WTC11 (cell line): ENCODE measurements around the gene PDGFRB. TPM values are rescaled to one million over a fixed set of nuclear protein-coding genes. Genes with fewer than 3 reads are reported as not detected.

Experiments used
- ATAC-seq: fragments of 200-7000 bp; cut with Tn5 transposase; 2 replicates; pipeline ENCODE4 v1.10.0; 2021; ENCODE audit warnings: mild to moderate bottlenecking, moderate library complexity
- CTCF ChIA-PET: fragments of 300-600 bp; sonication (Branson Sonifier 250); formaldehyde crosslinking; loops from one replicate; lab custom pipeline; 2021; ENCODE audit warnings: antibody characterized with exemption; lab: Charles Lee
- POLR2A ChIA-PET: fragments of 350-600 bp; sonication (Branson Sonifier 250); formaldehyde crosslinking; loops from one replicate; lab custom pipeline; 2021; ENCODE audit warnings: antibody characterized with exemption; lab: Charles Lee
- DNase-seq: peaks from one replicate; pipeline ENCODE4 v3.0.0; 2021; ENCODE audit warnings: low spot score
- H3K27ac Mint-ChIP-seq: 2 replicates; pipeline ENCODE4 v1.8.0; 2021; ENCODE audit warnings: mixed read lengths
- H3K27me3 Mint-ChIP-seq: 2 replicates; pipeline ENCODE4 v1.8.0; 2021; ENCODE audit warnings: low read depth, mild to moderate bottlenecking, moderate library complexity, mixed read lengths
- H3K36me3 Mint-ChIP-seq: 2 replicates; pipeline ENCODE4 v1.8.0; 2021; ENCODE audit warnings: mixed read lengths
- H3K4me1 Mint-ChIP-seq: 2 replicates; pipeline ENCODE4 v1.8.0; 2022; ENCODE audit warnings: mixed read lengths
- H3K4me3 Mint-ChIP-seq: 2 replicates; pipeline ENCODE4 v1.8.0; 2021; ENCODE audit warnings: mild to moderate bottlenecking, moderate library complexity, mixed read lengths
- H3K9me3 Mint-ChIP-seq: 2 replicates; pipeline ENCODE4 v1.8.0; 2021; ENCODE audit warnings: mixed read lengths
- AR ChIP-seq: fragments of 250-450 bp; sonication (Bioruptor Pico); IDR thresholded peaks from 2 replicates; pipeline ENCODE4 v1.9.0; 2021; ENCODE audit warnings: mild to moderate bottlenecking
- ATF3 ChIP-seq: sonication (generic); formaldehyde crosslinking; conservative IDR thresholded peaks from 2 replicates; pipeline ENCODE4 v1.8.1; 2022; ENCODE audit warnings: mild to moderate bottlenecking, missing genetic modification reagents
- E2F1 ChIP-seq: sonication (generic); formaldehyde crosslinking; IDR thresholded peaks from 2 replicates; pipeline ENCODE4 v1.8.0; 2022; ENCODE audit warnings: mild to moderate bottlenecking, missing genetic modification reagents
- ESRRA ChIP-seq: sonication (generic); formaldehyde crosslinking; IDR thresholded peaks from 2 replicates; pipeline ENCODE4 v1.8.1; 2022; ENCODE audit warnings: mild to moderate bottlenecking, missing genetic modification reagents, borderline replicate concordance
- ETV6 ChIP-seq: sonication (generic); formaldehyde crosslinking; IDR thresholded peaks from 2 replicates; pipeline ENCODE4 v1.8.1; 2022; ENCODE audit warnings: mild to moderate bottlenecking, missing genetic modification reagents
- FOXP1 ChIP-seq: sonication (generic); formaldehyde crosslinking; IDR thresholded peaks from 2 replicates; pipeline ENCODE4 v1.8.0; 2022; ENCODE audit warnings: missing genetic modification reagents, mild to moderate bottlenecking, moderate library complexity, borderline replicate concordance
- GRHL2 ChIP-seq: fragments of 250-450 bp; sonication (Bioruptor Pico); IDR thresholded peaks from 2 replicates; pipeline ENCODE4 v1.8.0; 2022; ENCODE audit warnings: mild to moderate bottlenecking, moderate library complexity; ENCODE audit not compliant: insufficient replicate concordance, severe bottlenecking
- HMGXB4 ChIP-seq: sonication (generic); formaldehyde crosslinking; IDR thresholded peaks from 2 replicates; pipeline ENCODE4 v1.8.1; 2023; ENCODE audit warnings: mild to moderate bottlenecking, moderate library complexity, missing genetic modification reagents
- MXD4 ChIP-seq: fragments of 250-450 bp; sonication (Bioruptor Pico); IDR thresholded peaks from 2 replicates; pipeline ENCODE4 v1.8.0; 2021; ENCODE audit warnings: mild to moderate bottlenecking, moderate library complexity, borderline replicate concordance
- MYBL2 ChIP-seq: sonication (generic); formaldehyde crosslinking; IDR thresholded peaks from 2 replicates; pipeline ENCODE4 v1.8.1; 2023; ENCODE audit warnings: mild to moderate bottlenecking, moderate library complexity, missing genetic modification reagents
- NR3C1 ChIP-seq: sonication (generic); formaldehyde crosslinking; conservative IDR thresholded peaks from 2 replicates; pipeline ENCODE4 v1.8.1; 2023; ENCODE audit warnings: low read depth, mild to moderate bottlenecking, missing genetic modification reagents
- OVOL2 ChIP-seq: fragments of 250-450 bp; sonication (Bioruptor Pico); IDR thresholded peaks from 2 replicates; pipeline ENCODE4 v1.9.0; 2021; ENCODE audit warnings: mild to moderate bottlenecking, borderline replicate concordance
- PRRX2 ChIP-seq: fragments of 250-450 bp; sonication (Bioruptor Pico); IDR thresholded peaks from 2 replicates; pipeline ENCODE4 v1.8.0; 2021; ENCODE audit warnings: mild to moderate bottlenecking
- RORB ChIP-seq: fragments of 250-450 bp; sonication (Bioruptor Pico); IDR thresholded peaks from 2 replicates; pipeline ENCODE4 v1.9.0; 2021; ENCODE audit warnings: mild to moderate bottlenecking
- SP1 ChIP-seq: sonication (generic); formaldehyde crosslinking; conservative IDR thresholded peaks from 2 replicates; pipeline ENCODE4 v1.8.1; 2022; ENCODE audit warnings: missing genetic modification reagents
- TEAD4 ChIP-seq: sonication (generic); formaldehyde crosslinking; IDR thresholded peaks from 2 replicates; pipeline ENCODE4 v1.8.0; 2022; ENCODE audit warnings: mild to moderate bottlenecking, missing genetic modification reagents
- USF2 ChIP-seq: sonication (generic); formaldehyde crosslinking; IDR thresholded peaks from 2 replicates; pipeline ENCODE4 v1.8.1; 2023; ENCODE audit warnings: mild to moderate bottlenecking, missing genetic modification reagents, moderate library complexity
- ZNF232 ChIP-seq: sonication (generic); formaldehyde crosslinking; IDR thresholded peaks from 2 replicates; pipeline ENCODE4 v1.8.0; 2022; ENCODE audit warnings: mild to moderate bottlenecking, missing genetic modification reagents
- ZNF263 ChIP-seq: sonication (generic); formaldehyde crosslinking; IDR thresholded peaks from 2 replicates; pipeline ENCODE4 v1.8.1; 2022; ENCODE audit warnings: low read depth, mild to moderate bottlenecking, moderate library complexity, missing genetic modification reagents
- ZNF425 ChIP-seq: fragments of 250-450 bp; sonication (Bioruptor Pico); conservative IDR thresholded peaks from 2 replicates; pipeline ENCODE4 v1.9.0; 2021; ENCODE audit warnings: mild to moderate bottlenecking
- ZSCAN18 ChIP-seq: fragments of 250-450 bp; sonication (Bioruptor Pico); IDR thresholded peaks from 2 replicates; pipeline ENCODE4 v2.1.2; 2022; ENCODE audit warnings: mild to moderate bottlenecking, moderate library complexity
- total RNA-seq: library from RNA; stranded (reverse); gene quantifications from 3 replicates; pipeline ENCODE4 v1.2.3, GENCODE V29; 2021

The PDGFRB gene
- total RNA-seq, 1 experiment from 2014 or later, result 5.1 TPM

- H3K9me3 Mint-ChIP-seq, result no peaks in the 10 kb centered on the region
- H3K4me3 Mint-ChIP-seq, result no peak overlapping the region
- H3K27ac Mint-ChIP-seq, result no peak overlapping the region
- no peaks in the 10 kb centered on the region; the same call in 1 of the 2 replicates for H3K27me3 Mint-ChIP-seq
- H3K36me3 Mint-ChIP-seq, result no peaks in the 10 kb centered on the region
- no peak for DNase-seq
- TF ChIP-seq USF2 (no peak), ESRRA (CRISPR knock-in tag) (no peak), AR (no peak), ATF3 (no peak), GRHL2 (CRISPR knock-in tag) (no peak), HMGXB4 (CRISPR knock-in tag) (no peak), OVOL2 (CRISPR knock-in tag) (no peak), MXD4 (CRISPR knock-in tag) (no peak), FOXP1 (CRISPR knock-in tag) (no peak), NR3C1 (CRISPR knock-in tag) (no peak), ETV6 (no peak), E2F1 (CRISPR knock-in tag) (no peak), RORB (CRISPR knock-in tag) (no peak), TEAD4 (no peak), MYBL2 (no peak)
- TF ChIP-seq, all 79 proteins: peak for 0
- ChIA-PET POLR2A (no interaction called here), CTCF (no interaction called here)
- H3K4me1 Mint-ChIP-seq, result peaks cover 25% of the 10 kb centered on the region
- ATAC-seq, result no peak
These were observed 8.6 kb downstream of the PDGFRB start for GRCh38 chr5:150146862-150147601.

GRCh38 chr5:150146235-150146634, 9.4 kb downstream of the PDGFRB start:
- Mint-ChIP-seq H3K4me1 (peaks cover 31% of the 10 kb centered on the region), H3K27me3 (no peaks in the 10 kb centered on the region; the same call in 1 of the 2 replicates), H3K4me3 (no peak overlapping the region), H3K9me3 (no peaks in the 10 kb centered on the region), H3K36me3 (no peaks in the 10 kb centered on the region), H3K27ac (no peak overlapping the region)
- ATAC-seq (no peak), DNase-seq (no peak)
- CTCF ChIA-PET, result interaction anchor here (1.0 kb wide), 1 partner anchor 22 kb away, joined by 4 read pairs; no protein-coding TSS in a partner anchor
- POLR2A ChIA-PET, result no interaction called here
- no peak for TF ChIP-seq SP1 (CRISPR knock-in tag)
- no peak for TF ChIP-seq ZNF263 (CRISPR knock-in tag)
- TF ChIP-seq PRRX2 (CRISPR knock-in tag), result no peak
- TF ChIP-seq ZSCAN18 (CRISPR knock-in tag), result no peak
- no peak for TF ChIP-seq OVOL2 (CRISPR knock-in tag)
- TF ChIP-seq ZNF232, result no peak
- no peak for TF ChIP-seq ZNF425 (CRISPR knock-in tag)
